ENCODE data around the gene HIBCH. TPM values are rescaled to one million over a fixed set of nuclear protein-coding genes. Genes with fewer than 3 reads are reported as not detected.
"Not testable (repeated sequence)": the region's sequence is repeated elsewhere in the genome, so short reads cannot be mapped to it uniquely, and the experiment has no call there.

HIBCH gene
- total RNA-seq, 1 donor from 2014 or later, result 41.5 TPM

GRCh38 chr2:190343536-190344275 is 24.1 kb upstream of the HIBCH start, which contains the start of gene INPP1:
Gene INPP1 (plus strand): TSS chr2:190343589. CDS start chr2:190360103, 16,514 bp downstream.
- ATAC-seq (peak; percentile 88), DNase-seq (ENCODE audit: low spot score) (peak; percentile 85)
- intact Hi-C loops (cut with DNase I), result no loop called here

- DNase-seq (ENCODE audit: low spot score), result no peak
- peak; percentile 60 for ATAC-seq
- intact Hi-C loops (cut with DNase I), result no loop called here
These were observed 23.5 kb upstream of the HIBCH start for GRCh38 chr2:190343089-190343535.

- DNase-seq (ENCODE audit: low spot score), result no peak
- ATAC-seq, result peak; percentile 22
- intact Hi-C loops (cut with DNase I), result no loop called here
These were observed 23.0 kb upstream of the HIBCH start for GRCh38 chr2:190342611-190343010.

GRCh38 chr2:190340369-190340768 is 20.7 kb upstream of the HIBCH start:
- DNase-seq (ENCODE audit: low spot score) (no peak), ATAC-seq (no peak)
- intact Hi-C loops (cut with DNase I), result no loop called here

GRCh38 chr2:190339394-190339793 is 19.8 kb upstream of the HIBCH start:
- intact Hi-C loops (cut with DNase I), result no loop called here
- ATAC-seq, result no peak
- DNase-seq (ENCODE audit: low spot score), result no peak

GRCh38 chr2:190338453-190338852 is 18.8 kb upstream of the HIBCH start:
- intact Hi-C loops (cut with DNase I), result no loop called here
- DNase-seq (ENCODE audit: low spot score) (no peak), ATAC-seq (no peak)

- DNase-seq (ENCODE audit: low spot score) (no peak), ATAC-seq (no peak)
- intact Hi-C loops (cut with DNase I), result no loop called here
These were observed 16.8 kb upstream of the HIBCH start for GRCh38 chr2:190336420-190336819.

- intact Hi-C loops (cut with DNase I); DNase-seq (ENCODE audit: low spot score); ATAC-seq: not testable (repeated sequence)
These were observed 16.0 kb upstream of the HIBCH start for GRCh38 chr2:190335584-190335983.

GRCh38 chr2:190335225-190335559 is 15.6 kb upstream of the HIBCH start:
- intact Hi-C loops (cut with DNase I), result no loop called here
- DNase-seq (ENCODE audit: low spot score), result no peak
- no peak for ATAC-seq

- intact Hi-C loops (cut with DNase I), result no loop called here
These were observed 15.0 kb upstream of the HIBCH start for GRCh38 chr2:190334479-190335224.

GRCh38 chr2:190333928-190334327 is 14.3 kb upstream of the HIBCH start:
- intact Hi-C loops (cut with DNase I), result no loop called here
- ATAC-seq (no peak), DNase-seq (ENCODE audit: low spot score) (no peak)

More at GRCh38 chr2:190334479-190335224, 15.0 kb upstream of the HIBCH start:
- no peak for DNase-seq (ENCODE audit: low spot score)
- ATAC-seq, result no peak

GRCh38 chr2:190333395-190333794 is 13.8 kb upstream of the HIBCH start:
- intact Hi-C loops (cut with DNase I), result no loop called here
- no peak for DNase-seq (ENCODE audit: low spot score)
- ATAC-seq, result no peak

- DNase-seq (ENCODE audit: low spot score), result no peak
These were observed 9.0 kb upstream of the HIBCH start for GRCh38 chr2:190328573-190329147.

GRCh38 chr2:190327867-190328572 is 8.4 kb upstream of the HIBCH start:
- intact Hi-C loops (cut with DNase I), result no loop called here
- DNase-seq (ENCODE audit: low spot score) (no peak), ATAC-seq (no peak)

More at GRCh38 chr2:190328573-190329147, 9.0 kb upstream of the HIBCH start:
- ATAC-seq, result no peak
- intact Hi-C loops (cut with DNase I), result no loop called here

- ATAC-seq (no peak), DNase-seq (ENCODE audit: low spot score) (no peak)
- intact Hi-C loops (cut with DNase I), result no loop called here
These were observed 6.0 kb upstream of the HIBCH start for GRCh38 chr2:190325588-190325987.

GRCh38 chr2:190323406-190323805 is 3.8 kb upstream of the HIBCH start:
- DNase-seq (ENCODE audit: low spot score) (no peak), ATAC-seq (no peak)
- intact Hi-C loops (cut with DNase I), result no loop called here

GRCh38 chr2:190320696-190321095 is 1.1 kb upstream of the HIBCH start:
- intact Hi-C loops (cut with DNase I), result no loop called here
- DNase-seq (ENCODE audit: low spot score), result no peak
- no peak for ATAC-seq

- intact Hi-C loops (cut with DNase I), result no loop called here
- peak; percentile 49 for ATAC-seq
- no peak for DNase-seq (ENCODE audit: low spot score)
These were observed 583 bp downstream of the HIBCH start for GRCh38 chr2:190318931-190319554.

- ATAC-seq (no peak), DNase-seq (ENCODE audit: low spot score) (no peak)
- intact Hi-C loops (cut with DNase I), result no loop called here
These were observed 1.1 kb downstream of the HIBCH start for GRCh38 chr2:190318514-190318913.
